Stimulated activated CD4-positive, alpha-beta T cell treated with anti-CD3 and anti-CD28 coated beads, Interleukin-1b, Interleukin-23, amount 100 ng/mL, for 4 hours (primary cell): ENCODE data around the gene RAD51AP2.
"Not testable (repeated sequence)": the region's sequence is repeated elsewhere in the genome, so short reads cannot be mapped to it uniquely, and the experiment has no call there.

Experiments used
- DNase-seq, 2 donors: peaks; one replicate each; pipeline ENCODE4 v3.0.0-alpha.2; 2020; ENCODE audit warnings: low read depth in 2 of 2

Gene RAD51AP2

DNA sequence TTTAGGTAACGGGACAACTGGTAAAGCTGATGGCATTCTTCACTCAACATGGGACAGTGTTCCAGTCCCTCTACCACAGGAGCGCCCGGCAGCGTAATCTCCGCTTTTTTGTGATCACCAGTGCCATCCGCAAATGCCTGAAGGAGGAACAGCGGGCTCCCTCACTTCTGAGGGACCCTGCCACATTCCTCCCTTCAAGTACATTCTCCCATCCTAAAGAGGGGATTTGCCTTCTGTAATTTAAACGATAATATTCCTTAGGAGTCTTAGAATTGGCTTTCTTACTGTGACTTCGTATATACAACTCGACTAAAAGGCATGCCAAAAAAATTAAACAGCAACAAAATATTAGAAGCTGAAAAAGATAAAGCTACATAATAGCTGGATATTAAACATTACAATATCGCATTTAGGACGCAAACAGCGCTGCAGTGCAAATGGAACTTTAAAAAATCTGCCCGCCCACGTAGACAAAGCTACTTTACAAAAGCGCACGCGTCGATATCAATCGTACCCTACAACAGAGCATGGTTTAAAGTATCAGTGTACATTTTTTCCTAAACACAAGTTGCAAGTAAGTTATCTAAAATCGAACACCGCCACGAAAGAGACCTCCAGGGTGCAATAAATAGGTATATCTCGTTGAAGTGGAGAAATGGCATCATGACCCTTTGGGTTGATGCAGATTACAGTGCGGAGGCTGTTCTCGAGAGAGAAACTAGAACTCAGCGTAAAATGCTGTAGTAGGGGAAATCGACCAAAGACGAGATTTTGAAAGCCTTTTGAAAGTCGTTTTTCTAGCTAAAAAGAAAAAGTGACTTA, 20.0 kb upstream of the RAD51AP2 start:
- DNase-seq = no peak

DNA sequence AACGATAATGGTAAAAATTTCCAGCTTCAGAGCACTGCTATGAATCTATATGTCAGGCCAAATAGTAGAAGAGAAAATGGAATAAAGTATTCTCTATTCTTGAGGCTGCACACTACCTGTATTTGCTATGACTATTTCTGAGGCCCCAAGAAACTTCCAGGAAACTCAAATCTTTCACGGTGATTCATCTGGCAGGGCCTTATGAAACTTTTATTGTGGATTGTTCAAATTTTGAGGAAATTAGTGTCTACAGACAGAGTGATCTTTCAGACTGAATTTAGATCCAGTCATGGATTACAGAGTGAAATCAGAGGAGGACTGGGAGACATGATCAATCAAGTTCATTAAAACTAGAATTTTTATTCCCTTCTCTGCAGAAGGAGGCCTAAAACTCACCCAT, 18.2 kb upstream of the RAD51AP2 start:
- DNase-seq = no peak

DNA sequence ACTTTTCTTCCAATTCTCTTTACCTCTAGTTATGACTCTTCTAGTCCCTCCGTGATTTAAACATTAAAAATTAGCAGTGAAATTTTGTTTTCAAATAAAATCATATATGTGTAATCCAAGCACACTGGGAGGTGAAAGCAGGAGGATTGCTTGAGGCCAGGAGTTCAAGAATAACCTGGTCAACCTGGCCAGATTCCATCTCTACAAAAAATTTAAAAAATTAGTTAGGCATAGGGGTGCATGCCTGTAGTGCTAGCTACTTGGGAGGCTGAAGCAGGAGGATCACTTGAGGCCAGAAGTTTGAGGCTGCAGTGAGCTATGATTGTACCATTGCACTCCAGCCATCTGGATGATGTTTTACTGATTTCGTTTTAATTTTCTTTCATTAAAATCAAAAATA, 15.3 kb upstream of the RAD51AP2 start:
- no peak for DNase-seq

DNA sequence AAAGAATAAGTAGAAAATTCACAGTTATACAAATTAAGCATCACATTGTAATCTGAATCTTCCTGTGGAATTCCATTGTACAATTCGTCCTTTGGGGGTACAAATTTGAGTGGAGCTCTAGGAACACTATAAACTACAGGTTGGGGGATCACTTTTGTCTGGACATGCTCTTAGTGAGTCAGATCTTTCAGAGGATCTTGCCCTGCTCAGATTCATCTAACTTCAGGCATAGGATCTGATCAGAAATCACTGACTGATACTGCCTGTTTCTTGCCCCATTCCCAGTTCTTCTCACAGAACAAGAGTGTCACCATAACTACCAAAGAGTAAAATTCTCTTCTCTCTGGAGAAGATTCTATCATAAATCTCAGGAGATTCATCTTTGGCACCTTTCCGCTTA, 11.5 kb upstream of the RAD51AP2 start:
- DNase-seq = no peak

DNA sequence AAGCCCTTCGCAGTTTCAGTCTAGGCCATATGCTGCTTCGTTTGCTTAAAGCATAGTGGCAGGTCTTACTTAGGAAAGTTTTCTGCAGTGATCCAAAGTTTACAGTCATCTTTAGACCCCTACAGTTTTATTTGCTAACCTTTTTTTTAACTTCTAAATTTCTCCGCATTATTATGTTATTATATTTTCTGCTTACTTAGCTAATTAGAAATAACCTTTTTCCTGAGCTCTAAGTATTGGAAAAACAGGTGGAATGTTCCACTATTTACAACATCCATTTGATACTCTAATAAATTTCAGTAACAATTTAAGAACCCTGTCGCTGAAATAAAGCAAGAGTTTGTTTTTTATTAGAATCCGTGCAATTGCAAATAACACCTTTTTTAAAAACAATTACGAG, 4.1 kb upstream of the RAD51AP2 start:
- no peak for DNase-seq

DNA sequence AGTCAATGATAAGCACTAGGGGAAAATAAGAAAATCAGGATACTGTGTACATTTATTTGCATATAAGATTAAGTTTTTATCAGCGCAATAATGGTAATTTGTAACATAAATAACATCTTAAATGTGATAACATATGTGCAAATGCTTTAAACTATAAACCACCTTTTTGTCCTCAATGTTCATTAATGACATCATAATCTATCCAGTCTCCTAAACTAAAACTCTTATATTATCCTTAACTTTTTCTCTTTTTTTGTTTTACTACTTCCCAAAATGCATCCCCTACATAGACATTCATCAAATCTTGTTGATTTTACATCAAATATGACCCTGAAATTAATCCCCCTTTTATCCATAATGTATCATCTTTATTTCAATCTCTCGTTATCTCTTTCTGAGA, 3.4 kb upstream of the RAD51AP2 start:
- DNase-seq = no peak

DNA sequence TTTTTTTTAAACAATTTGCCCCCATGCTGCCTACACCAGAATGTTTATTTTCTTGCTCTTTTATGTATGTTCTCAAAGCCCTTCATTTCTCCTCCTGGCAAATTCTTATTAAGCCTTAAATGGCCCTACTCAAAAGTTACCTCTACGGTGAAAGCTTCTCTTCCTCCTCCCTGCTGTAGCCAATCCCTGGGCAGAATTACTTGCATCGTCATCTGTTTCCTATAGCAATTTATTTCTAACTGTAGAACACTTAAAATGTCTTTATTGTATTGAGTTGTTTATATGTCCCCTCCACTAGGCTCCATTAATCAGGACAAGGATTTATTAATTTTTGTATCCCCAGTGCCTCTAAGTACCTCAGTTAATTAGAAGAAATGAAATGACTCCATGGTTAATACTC, 2.5 kb upstream of the RAD51AP2 start:
- DNase-seq = no peak

DNA sequence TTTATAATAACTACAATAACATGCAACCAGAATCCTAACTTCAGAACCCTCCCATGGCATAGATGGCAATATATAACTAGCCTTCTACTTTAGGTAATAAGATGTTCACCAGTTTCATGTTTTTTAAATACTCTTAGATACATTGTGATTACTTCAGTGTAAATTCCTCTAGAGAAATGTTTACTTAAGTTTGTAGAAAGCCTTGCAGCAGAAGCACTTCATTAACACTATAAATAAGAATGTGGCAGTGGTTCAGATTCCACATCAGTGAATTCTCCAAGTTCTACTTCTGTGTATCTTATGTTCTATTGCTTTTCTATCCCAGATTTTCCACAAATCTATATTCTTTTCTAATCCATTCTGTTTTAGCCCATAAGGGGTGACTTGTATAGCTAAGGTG, 1.2 kb upstream of the RAD51AP2 start:
- DNase-seq = no peak

DNA sequence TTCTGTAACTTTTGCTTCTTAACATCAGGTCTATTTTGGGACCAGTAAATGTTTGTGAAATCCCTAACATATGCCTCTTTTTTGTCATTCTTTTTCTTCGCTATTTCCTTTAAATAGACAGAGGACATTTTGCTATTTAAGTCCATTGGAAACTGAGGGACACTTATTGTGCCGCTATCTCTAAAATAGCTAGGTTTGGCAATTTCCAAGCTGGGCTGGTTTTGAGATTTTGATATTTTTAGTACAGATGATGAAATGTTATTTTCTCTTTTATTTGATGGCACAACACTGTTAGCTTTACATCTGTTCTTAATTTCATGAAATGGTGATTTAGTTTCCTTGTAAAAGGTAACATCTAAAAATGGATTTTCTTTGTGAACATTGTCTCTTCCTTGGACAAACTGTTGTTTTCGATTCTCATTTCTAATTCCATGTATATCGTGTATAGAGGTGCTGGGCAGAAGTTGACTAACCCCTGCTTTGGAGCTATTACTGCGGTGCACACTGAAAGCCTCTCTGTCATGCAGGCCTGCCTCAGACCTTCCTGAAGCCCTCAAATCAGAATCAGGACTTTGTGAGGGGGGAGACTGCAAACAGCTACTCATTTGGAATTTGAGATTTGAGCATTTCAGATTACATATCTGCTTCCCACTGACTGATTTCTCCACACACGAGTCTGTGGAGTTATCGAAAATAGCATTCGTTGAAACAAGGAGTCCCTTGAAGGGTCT, 594 bp downstream of the RAD51AP2 start:
- no peak for DNase-seq

DNA sequence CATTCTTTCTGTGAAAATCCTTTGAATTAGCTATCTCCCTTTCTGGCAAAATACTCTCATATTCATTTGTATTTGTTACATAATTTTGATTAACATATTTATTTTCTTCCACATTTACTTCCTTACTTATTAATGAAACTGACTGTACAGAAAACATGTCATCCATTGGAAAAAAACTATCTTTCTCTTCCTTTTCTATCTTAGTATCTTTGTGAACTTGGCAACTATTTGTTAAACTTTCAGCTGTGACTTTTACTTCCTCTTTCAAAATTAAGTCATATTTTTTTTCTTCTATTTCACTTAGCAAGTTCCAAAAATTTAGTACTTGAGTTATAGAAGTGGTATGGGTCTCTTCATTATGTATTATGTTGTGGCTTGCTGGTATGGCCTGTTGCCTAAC, 2.6 kb downstream of the RAD51AP2 start:
- DNase-seq = no peak

DNA sequence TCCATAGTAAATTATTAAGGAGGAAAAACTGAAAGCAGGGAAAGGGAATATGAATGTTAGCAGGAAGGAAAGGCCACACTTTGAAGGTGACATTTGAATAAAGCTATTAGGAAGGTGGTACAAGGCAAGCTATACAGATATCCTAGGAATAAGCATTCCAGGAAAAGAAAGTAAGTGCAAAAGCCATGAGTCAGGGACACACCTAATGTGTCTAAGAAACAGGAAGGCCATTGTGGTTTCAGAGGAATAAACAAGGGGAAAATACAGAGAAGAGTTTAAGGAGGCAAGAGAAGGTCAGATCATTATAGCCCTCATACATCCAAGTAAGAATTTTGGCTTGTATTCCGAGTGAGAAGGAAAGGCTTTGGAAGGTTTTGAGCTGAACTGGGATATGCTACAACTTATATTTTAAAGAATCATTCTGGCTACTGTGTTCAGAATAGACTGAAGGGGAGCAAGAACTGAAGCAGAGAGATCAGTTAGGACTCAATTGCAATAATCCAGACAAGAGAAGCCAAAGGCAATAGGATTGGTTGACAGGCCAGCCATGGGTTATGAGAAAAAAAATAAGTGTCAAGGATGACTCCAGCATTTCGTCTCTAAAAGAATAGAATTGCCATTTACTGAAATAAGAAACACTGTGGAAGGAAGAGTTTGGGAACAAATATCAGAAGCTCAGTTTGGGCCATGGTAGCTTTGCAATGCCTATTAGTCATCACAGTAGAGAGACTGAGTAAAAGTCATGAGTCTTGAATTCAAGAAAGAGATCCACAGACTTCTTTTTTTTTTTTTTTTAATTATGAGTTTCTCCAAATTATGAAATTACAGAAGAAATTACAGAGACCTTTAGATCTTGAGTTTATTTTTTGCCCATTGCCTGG, 11.3 kb downstream of the RAD51AP2 start:
- DNase-seq = no peak

DNA sequence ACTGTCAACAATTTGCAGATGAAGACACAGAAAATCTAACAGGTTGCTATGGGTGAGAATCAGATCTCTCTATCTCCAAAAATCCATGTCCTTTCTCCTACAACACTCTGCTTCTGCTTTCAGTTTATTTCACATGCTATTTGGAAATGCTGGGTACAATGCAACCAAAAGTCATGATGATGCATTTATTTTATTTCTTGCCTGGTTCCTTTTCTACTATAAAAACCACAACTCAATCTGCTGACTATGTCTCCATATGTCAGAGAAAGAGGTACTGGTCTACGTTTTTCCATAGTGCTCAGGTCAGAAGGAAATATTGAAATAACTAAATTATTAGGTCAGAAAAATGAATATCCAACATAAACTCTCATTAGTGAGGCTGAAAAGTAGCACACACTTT, 20.5 kb downstream of the RAD51AP2 start:
- no peak for DNase-seq

DNA sequence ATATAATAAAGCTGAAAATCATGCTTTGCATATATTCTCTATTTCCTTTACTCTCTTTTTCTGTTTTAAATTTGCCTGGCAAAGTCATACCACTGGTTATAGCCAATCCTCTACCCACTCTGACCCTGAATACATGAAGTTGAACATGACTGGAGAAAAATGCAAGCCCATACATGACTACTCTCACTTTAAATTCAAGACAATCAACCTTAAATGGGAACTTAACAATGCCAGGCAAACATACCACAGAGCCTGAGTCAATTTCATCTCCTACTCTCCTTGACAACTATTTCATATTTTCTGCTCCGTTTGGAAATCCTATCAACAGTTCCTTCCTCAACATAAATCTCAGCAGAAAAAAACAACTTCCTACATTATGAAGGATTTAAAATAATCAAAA, 22.6 kb downstream of the RAD51AP2 start:
- no peak for DNase-seq

DNA sequence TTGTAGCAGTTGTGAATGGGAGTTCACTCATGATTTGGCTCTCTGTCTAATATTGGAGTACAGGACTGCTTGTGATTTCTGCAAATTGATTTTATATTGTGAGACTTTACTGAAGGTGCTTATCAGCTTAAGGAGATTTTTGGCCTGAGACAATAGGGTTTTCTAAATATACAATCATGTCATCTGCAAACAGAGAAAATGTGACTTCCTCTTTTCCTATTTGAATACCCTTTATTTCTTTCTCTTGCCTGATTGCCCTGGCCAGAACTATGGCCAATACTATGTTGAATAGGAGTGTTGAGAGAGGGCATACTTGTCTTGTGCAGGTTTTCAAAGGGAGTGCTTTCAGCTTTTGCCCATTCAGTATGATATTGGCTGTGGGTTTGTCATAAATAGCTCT, 28.1 kb downstream of the RAD51AP2 start:
- not testable (repeated sequence) for DNase-seq

DNA sequence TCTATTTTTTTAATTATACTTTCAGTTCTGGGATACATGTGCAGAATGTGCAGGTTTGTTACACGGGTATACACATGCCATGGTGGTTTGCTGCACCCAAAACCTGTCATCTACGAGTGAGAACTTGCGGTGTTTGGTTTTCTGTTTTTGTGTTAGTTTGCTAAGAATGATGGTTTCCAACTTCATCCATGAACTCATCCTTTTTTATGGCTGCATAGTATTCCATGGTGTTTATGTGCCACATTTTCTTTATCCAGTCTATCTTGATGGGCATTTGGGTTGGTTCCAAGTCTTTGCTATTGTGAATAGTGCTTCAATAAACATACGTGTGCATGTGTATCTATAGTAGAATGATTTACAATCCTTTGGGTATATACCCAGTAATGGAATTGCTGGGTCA, 29.6 kb downstream of the RAD51AP2 start:
- DNase-seq = not testable (repeated sequence)

DNA sequence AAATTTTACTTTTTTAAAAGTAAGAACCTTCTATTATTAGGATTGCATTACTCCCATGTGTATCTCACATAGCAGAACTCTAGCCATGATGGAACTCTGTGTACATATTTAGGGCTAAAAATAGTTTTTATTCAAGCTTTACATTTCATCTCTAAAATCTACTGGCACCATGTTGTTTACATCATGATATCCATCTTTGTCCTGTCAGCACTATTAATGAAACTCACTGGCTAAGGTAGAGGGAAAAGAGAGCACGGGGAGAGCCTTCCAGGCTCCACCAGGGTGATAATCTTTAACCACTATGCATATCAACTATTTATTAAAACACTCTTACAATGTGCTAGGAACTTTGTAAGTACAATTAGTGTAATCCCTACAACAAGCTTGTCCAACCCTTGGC, 34.7 kb downstream of the RAD51AP2 start:
- DNase-seq = no peak

DNA sequence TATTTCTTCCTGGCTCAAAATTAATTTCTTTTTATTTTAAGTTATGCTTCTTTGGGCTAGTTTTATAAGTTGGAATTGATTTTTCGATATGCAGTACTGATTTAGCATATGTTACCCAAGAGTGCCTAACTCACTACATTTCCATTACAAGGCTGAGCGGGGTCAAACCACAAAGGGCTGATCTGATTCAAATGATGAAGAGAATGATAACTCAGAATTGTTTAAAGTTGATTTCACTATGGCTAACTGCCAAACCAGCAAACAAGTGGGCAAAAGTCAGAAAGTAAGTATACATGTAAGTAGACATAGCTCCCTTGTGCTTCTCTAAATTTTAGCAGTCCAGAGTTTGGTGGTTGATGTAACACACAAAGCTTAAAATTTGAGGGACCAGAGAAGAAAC, 35.6 kb downstream of the RAD51AP2 start:
- no peak for DNase-seq

DNA sequence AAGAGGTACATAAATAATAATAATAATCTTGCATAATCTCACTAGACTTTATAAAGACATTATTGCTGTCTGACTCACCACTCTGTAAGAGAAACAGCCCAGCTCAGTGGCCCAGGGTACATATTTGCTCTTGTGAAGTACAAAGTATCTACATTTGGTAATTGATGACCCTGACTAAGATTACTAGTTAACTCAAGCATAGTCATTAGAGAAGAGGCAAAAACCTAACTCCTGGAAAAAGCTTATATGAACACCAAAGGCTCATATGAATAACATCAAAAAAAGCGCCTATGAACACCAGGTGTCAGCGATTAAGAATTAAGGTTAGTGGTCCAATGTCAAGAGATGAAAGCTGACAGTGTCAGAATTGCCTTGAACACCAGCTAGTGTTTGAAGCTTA, 38.4 kb downstream of the RAD51AP2 start:
- no peak for DNase-seq

DNA sequence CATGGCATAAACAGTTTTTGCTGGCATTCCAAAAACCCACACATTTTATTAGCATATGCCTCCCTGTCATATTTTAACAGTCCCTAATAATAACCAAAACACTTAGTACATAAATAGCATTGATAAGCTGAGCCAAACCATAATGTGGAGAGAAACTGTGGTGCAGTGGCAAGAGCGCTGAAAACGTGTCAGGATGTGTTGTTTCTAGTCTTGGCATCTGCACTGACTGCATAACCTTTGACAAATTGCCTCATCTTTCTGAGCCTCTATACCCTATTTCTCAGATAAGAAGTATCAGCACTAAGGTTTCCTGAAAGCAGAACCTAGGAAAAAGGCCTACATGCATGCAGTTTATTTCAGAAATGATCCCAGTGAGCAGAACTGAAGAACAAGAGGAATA, 41.4 kb downstream of the RAD51AP2 start:
- no peak for DNase-seq

DNA sequence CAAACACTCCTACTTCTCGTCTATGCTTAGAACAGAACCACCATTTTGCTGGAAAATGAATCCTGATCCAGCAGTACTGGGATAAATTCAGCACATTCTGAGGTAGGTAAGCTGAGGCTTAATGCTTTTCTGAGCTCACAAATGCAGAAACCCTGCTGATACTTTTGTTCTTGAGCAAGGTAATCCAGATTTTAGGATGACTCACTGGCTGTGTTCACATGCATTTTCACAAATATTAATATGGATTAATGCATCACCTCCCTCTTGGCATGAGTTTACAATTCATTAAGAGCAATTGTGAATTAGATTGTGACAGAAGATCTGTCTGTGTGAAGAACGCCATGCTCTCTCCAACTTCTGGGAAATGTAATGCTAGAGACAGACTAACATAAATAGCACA, 42.2 kb downstream of the RAD51AP2 start:
- DNase-seq = no peak

DNA sequence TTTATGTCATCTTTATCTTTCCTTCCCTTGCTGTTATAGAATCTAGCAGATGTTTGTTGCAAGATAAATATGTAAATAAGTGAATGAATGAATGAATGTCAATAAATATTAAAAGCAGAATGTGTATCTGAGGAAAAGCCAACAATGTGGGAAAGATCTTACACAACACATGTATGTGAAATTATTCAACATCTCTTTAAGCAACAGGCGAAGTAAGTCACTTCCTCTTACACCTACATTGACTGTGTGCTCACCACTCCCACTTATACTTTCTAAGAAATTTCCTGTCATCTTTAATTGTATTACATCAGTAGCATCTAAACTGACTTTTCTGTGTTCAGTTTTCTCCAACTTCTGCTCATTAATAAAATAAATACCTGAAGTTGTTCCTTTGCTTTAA, 43.0 kb downstream of the RAD51AP2 start:
- DNase-seq = no peak

DNA sequence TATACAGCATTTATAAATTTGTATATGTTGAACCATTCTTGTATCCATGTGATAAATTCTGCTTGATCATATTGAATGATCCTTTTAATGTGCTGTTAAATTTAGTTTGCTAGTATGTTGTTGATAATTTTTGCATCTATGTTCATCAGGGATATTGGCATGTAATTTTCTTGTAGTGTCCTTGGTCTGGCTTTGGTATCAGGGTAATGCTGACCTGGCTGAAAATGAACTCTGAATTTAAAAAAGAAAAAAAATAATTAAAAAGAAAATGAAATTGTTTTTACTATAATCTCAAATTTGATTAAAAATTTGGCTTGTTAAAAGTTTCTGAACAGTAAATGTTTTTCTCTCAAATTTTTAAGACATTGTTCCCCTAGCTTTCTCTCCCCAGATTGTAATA, 46.3 kb downstream of the RAD51AP2 start:
- DNase-seq = no peak
